Psoas muscle (tissue), 8 donors: ENCODE results near the gene SETD3. TPM values are rescaled to one million over a fixed set of nuclear protein-coding genes. Genes with fewer than 3 reads are reported as not detected.

Experiments
- ATAC-seq, 4 donors: fragments of 200-7000 bp; cut with Tn5 transposase; one replicate each; pipeline ENCODE4 v1.9.1; 2020; ENCODE audit warnings: moderate library complexity in 3 of 4, mild to moderate bottlenecking in 2 of 4
- DNase-seq, 2 donors: peaks; one replicate each; pipeline ENCODE4 v3.0.0-alpha.2; 2020
- H3K27ac ChIP-seq: fragments of 200-600 bp; one replicate; pipeline ENCODE4 v1.8.0; 2022
- H3K27me3 ChIP-seq, 3 donors: fragments of 200-600 bp in 1 of 3; one replicate each; pipeline versions ENCODE4 v1.6.1 to v1.8.0; 2013 to 2022; ENCODE audit warnings: low read length in 2 of 3, mild to moderate bottlenecking in 2 of 3, moderate library complexity in 1 of 3; ENCODE audit not compliant: insufficient read depth in 3 of 3
- H3K36me3 ChIP-seq, 2 donors: fragments of 200-600 bp in 1 of 2; one replicate each; pipeline versions ENCODE4 v1.6.1 to v1.8.0; 2013 to 2022; ENCODE audit warnings: low read depth in 1 of 2, mild to moderate bottlenecking in 1 of 2, moderate library complexity in 1 of 2; ENCODE audit not compliant: insufficient read depth in 1 of 2
- H3K4me1 ChIP-seq: fragments of 200-600 bp; one replicate; pipeline ENCODE4 v1.8.0; 2022
- H3K4me3 ChIP-seq: fragments of 200-600 bp; one replicate; pipeline ENCODE4 v1.8.0; 2022; ENCODE audit warnings: mild to moderate bottlenecking
- H3K9me3 ChIP-seq: fragments of 200-600 bp; one replicate; pipeline ENCODE4 v1.8.0; 2022
- WGBS, 3 donors: extraction: QIAGEN DNeasy Blood & Tissue Kit; methylation state at CpG; one replicate each; pipeline versions ENCODE4 v1.1.6 to v1.1.7; 2013; 5-methylcytosine and 5-hydroxymethylcytosine counted together
- intact Hi-C, 2 donors: fragments of 100-400 bp; cut with DNase I; formaldehyde crosslinking; loops; one replicate each; pipeline versions ENCODE4 v1.11.0 to v1.14.2; 2022
- polyA plus RNA-seq, 3 donors: library from polyadenylated mRNA; stranded (reverse); fragments of 200-250 nt; gene quantifications; one replicate each; pipeline ENCODE4 v1.2.3, GENCODE V29; 2013
- total RNA-seq, 4 donors: library from RNA; stranded (reverse); fragmentation: NEBNext Ultra II Directional in 2 of 4; extraction: Animal tissue kit (Norgen Biotek cat#: 25700) in 2 of 4; gene quantifications; one replicate each; pipeline versions ENCODE4 v1.2.1 to v1.2.4, GENCODE V29; 2021 to 2023
- TF ChIP-seq, protein P1 (sequence below): fragments of 200-600 bp; IDR thresholded peaks from one replicate; pipeline ENCODE4 v1.8.0; 2022; ENCODE audit warnings: antibody characterized with exemption
- donor health status: healthy with polysubstance abuse.
- donor health status: DM: no; HTN: no; CAD: no; lungs with moderate emphysema.
- donor health status: Bipolar disorder and iron deficiency.
- donor health status: healthy.
- donor health status: DM: yes; HTN: yes; CAD: no.
- donor health status: DM: no; HTN: no; CAD: no.
- donor health status: DM: no; HTN: no; CAD: no.
- donor health status: DM: yes; HTN: yes; CAD: no.

The SETD3 gene
- total and polyA plus RNA-seq, 7 donors: 84.0 to 177 (median 123) TPM

GRCh38 chr14:99422228-99423010 lies 58.2 kb downstream of the SETD3 start:
- WGBS, 3 donors: 84 to 94% (median 92%) methylated on average over 7 of the region's 7 CpGs
- no peaks in the 10 kb centered on the region for H3K27me3 ChIP-seq
- H3K4me1 ChIP-seq: peaks cover 31% of the 10 kb centered on the region
- no peaks in the 10 kb centered on the region for H3K9me3 ChIP-seq
- DNase-seq (no peak), ATAC-seq (no peak)
- no peak overlapping the region for H3K4me3 ChIP-seq
- TF ChIP-seq, protein P1, sequence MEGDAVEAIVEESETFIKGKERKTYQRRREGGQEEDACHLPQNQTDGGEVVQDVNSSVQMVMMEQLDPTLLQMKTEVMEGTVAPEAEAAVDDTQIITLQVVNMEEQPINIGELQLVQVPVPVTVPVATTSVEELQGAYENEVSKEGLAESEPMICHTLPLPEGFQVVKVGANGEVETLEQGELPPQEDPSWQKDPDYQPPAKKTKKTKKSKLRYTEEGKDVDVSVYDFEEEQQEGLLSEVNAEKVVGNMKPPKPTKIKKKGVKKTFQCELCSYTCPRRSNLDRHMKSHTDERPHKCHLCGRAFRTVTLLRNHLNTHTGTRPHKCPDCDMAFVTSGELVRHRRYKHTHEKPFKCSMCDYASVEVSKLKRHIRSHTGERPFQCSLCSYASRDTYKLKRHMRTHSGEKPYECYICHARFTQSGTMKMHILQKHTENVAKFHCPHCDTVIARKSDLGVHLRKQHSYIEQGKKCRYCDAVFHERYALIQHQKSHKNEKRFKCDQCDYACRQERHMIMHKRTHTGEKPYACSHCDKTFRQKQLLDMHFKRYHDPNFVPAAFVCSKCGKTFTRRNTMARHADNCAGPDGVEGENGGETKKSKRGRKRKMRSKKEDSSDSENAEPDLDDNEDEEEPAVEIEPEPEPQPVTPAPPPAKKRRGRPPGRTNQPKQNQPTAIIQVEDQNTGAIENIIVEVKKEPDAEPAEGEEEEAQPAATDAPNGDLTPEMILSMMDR: no peak
- intact Hi-C loops: no loop called here
- no peak overlapping the region for H3K27ac ChIP-seq
- H3K36me3 ChIP-seq: no peaks in the 10 kb centered on the region

DNA sequence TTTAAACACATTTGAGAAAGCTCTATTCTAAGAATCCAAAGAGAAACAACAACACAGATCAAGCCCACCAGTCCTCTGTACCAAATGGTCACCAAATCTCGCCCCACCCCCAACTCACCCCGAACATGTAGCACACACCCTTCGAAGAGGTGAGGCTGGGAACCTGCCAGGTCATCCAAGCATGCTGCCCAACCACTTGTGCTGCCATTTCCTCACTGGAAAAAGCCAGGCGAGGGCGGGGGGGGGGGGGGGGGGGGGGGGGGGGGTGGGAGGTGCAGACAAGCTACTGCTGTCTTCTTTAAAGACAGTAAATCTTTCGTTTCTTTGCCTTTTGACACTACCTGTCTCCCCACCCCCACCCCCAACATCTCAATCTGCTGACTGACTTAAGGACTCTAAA lies 59.9 kb downstream of the SETD3 start:
- Histone ChIP-seq H3K27me3 (no peaks in the 10 kb centered on the region), H3K4me1 (peaks cover 26% of the 10 kb centered on the region), H3K4me3 (no peak overlapping the region), H3K9me3 (no peaks in the 10 kb centered on the region), H3K27ac (no peak overlapping the region), H3K36me3 (no peaks in the 10 kb centered on the region)
- ATAC-seq: no peak
- WGBS, 3 donors: 51 to 65% (median 56%) methylated on average over 4 to 6 of the region's 6 CpGs
- intact Hi-C loops: no loop called here
- TF ChIP-seq, protein P1: no peak
- DNase-seq: no peak

GRCh38 chr14:99419905-99420304 lies 60.8 kb downstream of the SETD3 start:
- Histone ChIP-seq H3K27me3 (no peaks in the 10 kb centered on the region), H3K27ac (no peak overlapping the region), H3K4me1 (peaks cover 22% of the 10 kb centered on the region), H3K4me3 (no peak overlapping the region), H3K9me3 (no peaks in the 10 kb centered on the region), H3K36me3 (no peaks in the 10 kb centered on the region)
- DNase-seq (no peak), ATAC-seq (peak in 1 of 4 donors; percentile 21)
- WGBS, 3 donors: 91 to 97% (median 95%) methylated on average over 4 of the region's 4 CpGs
- TF ChIP-seq, protein P1: no peak
- intact Hi-C loops: no loop called here

DNA sequence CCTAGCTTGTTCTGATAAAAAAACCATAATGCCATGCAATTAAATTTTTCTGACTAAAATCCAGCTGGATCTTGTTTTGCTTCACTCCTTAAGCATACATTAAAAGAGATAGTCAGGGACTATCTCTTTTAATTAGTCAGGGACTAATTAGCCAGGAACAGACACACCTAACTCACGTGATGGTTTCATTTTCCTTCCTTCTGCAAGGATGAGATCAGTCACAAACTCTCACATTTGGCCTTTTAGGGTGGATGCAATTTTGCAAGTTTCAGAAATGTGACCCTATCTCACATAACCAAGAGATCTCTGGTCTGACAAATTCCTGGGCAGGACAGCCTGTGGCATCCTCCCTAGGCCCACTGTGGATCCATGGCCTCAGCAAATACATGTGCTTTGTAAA lies 62.4 kb downstream of the SETD3 start:
- intact Hi-C loops: no loop called here
- TF ChIP-seq, protein P1: no peak

More for the DNA sequence above, 62.4 kb downstream of the SETD3 start:
- peaks cover 0 to 4% of the 10 kb centered on the region in 2 donors for H3K36me3 ChIP-seq
- no peak overlapping the region for H3K4me3 ChIP-seq
- H3K4me1 ChIP-seq: peaks cover 8% of the 10 kb centered on the region
- H3K27ac ChIP-seq: no peak overlapping the region
- H3K9me3 ChIP-seq: no peaks in the 10 kb centered on the region
- 57 to 66% (median 62%) methylated on average over 1 of the region's 1 CpG for WGBS, 3 donors
- DNase-seq: no peak
- no peaks in the 10 kb centered on the region for H3K27me3 ChIP-seq
- ATAC-seq: no peak
